A549 (cell line): ENCODE results near the gene NXPH3. TPM values are rescaled to one million over a fixed set of nuclear protein-coding genes. Genes with fewer than 3 reads are reported as not detected.

Source experiments
- ATAC-seq, 2 experiments: fragments of 200-7000 bp in 1 of 2; fragments of >200 bp in 1 of 2; cut with Nextera tagmentation in 1 of 2; cut with Tn5 transposase in 1 of 2; 3 replicates each; pipeline versions ENCODE4 v1.8.0 to v1.9.1; 2018 to 2020; ENCODE audit warnings: mild to moderate bottlenecking in 1 of 2, moderate library complexity in 1 of 2
- CTCF ChIA-PET: fragments of 300-600 bp; sonication (Branson Sonifier 250); formaldehyde crosslinking; extraction: SDS; loops from one replicate; lab custom pipeline; 2021; ENCODE audit warnings: antibody characterized with exemption, inconsistent platforms; lab: Yijun Ruan, JAX
- POLR2A ChIA-PET: fragments of 350-600 bp; formaldehyde crosslinking; extraction: SDS; loops from one replicate; lab custom pipeline; 2021; ENCODE audit warnings: antibody characterized with exemption, inconsistent platforms; lab: Yijun Ruan, JAX
- DNase-seq, 2 experiments: peaks; one replicate each; pipeline versions ENCODE4 v3.0.0 to v3.0.0-alpha.2; 2011 to 2016; ENCODE audit warnings: low read depth in 1 of 2, low spot score in 1 of 2
- FAIRE-seq: peaks from 2 replicates; lab custom pipeline; 2011; peaks lifted over from hg19 to GRCh38; lab: Jason Lieb, UNC
- H3K27ac ChIP-seq, 2 experiments: fragments of >200 bp; sonication (Bioruptor Twin); formaldehyde crosslinking; 3 replicates each; pipeline ENCODE4 v1.5.1; 2016 to 2017
- H3K4me1 ChIP-seq: fragments of >200 bp; sonication (Bioruptor Twin); formaldehyde crosslinking; 3 replicates; pipeline ENCODE4 v1.6.1; 2016
- H3K4me2 ChIP-seq: fragments of >200 bp; sonication (Bioruptor Twin); formaldehyde crosslinking; 3 replicates; pipeline ENCODE4 v1.6.1; 2016
- H3K4me3 ChIP-seq: fragments of >200 bp; sonication (Bioruptor Twin); formaldehyde crosslinking; 3 replicates; pipeline ENCODE4 v1.5.1; 2016
- H3K9me3 ChIP-seq: fragments of >200 bp; sonication (Bioruptor Twin); formaldehyde crosslinking; 3 replicates; pipeline ENCODE4 v1.6.1; 2016
- CBX8 ChIP-seq: fragments of 200-600 bp; sonication (generic); IDR thresholded peaks from 2 replicates; pipeline ENCODE4 v1.6.1; 2016
- CHD2 ChIP-seq: fragments of 150-350 bp; IDR thresholded peaks from 2 replicates; pipeline ENCODE4 v1.6.1; 2014; ENCODE audit warnings: low read length; ENCODE audit not compliant: partially characterized antibody
- EHF ChIP-seq: fragments of 250-450 bp; sonication (Bioruptor Pico); IDR thresholded peaks from 2 replicates; pipeline ENCODE4 v1.5.0; 2020; ENCODE audit warnings: mild to moderate bottlenecking
- FOXS1 ChIP-seq: fragments of 250-450 bp; sonication (Bioruptor Pico); IDR thresholded peaks from 2 replicates; pipeline ENCODE4 v1.5.0; 2020; ENCODE audit warnings: mild to moderate bottlenecking, moderate library complexity
- HES2 ChIP-seq: fragments of >200 bp; sonication (Bioruptor Twin); formaldehyde crosslinking; IDR thresholded peaks from 2 replicates; pipeline ENCODE4 v1.6.1; 2016
- HOXB5 ChIP-seq: fragments of 250-450 bp; sonication (Bioruptor Pico); IDR thresholded peaks from 2 replicates; pipeline ENCODE4 v1.5.0; 2020; ENCODE audit warnings: mild to moderate bottlenecking, moderate library complexity
- JUN ChIP-seq, 2 experiments: fragments of >200 bp; sonication (Bioruptor Twin); formaldehyde crosslinking; IDR thresholded peaks; 2 replicates in 1 of 2; 3 replicates in 1 of 2; pipeline ENCODE4 v1.6.1; 2016 to 2017
- NPAS2 ChIP-seq: fragments of 250-450 bp; sonication (Bioruptor Pico); IDR thresholded peaks from 2 replicates; pipeline ENCODE4 v1.8.0; 2022; ENCODE audit warnings: mild to moderate bottlenecking, moderate library complexity, borderline replicate concordance
- NR3C1 ChIP-seq: fragments of >200 bp; sonication (Bioruptor Twin); formaldehyde crosslinking; IDR thresholded peaks from 3 replicates; pipeline ENCODE4 v1.6.1; 2017
- PHF8 ChIP-seq: fragments of 200-600 bp; sonication (generic); IDR thresholded peaks from 2 replicates; pipeline ENCODE4 v1.6.1; 2016; ENCODE audit warnings: low read depth, mild to moderate bottlenecking, antibody characterized with exemption, moderate library complexity, borderline replicate concordance
- REST ChIP-seq: fragments of 200-600 bp; sonication (generic); IDR thresholded peaks from 2 replicates; pipeline ENCODE4 v1.6.1; 2016; ENCODE audit warnings: antibody characterized with exemption, mild to moderate bottlenecking, moderate library complexity
- RNF2 ChIP-seq: fragments of 200-600 bp; sonication (generic); IDR thresholded peaks from 2 replicates; pipeline ENCODE4 v1.6.1; 2016; ENCODE audit warnings: low read depth, mild to moderate bottlenecking, antibody characterized with exemption, moderate library complexity, borderline replicate concordance
- SMC3 ChIP-seq: fragments of >200 bp; sonication (Bioruptor Twin); formaldehyde crosslinking; IDR thresholded peaks from 3 replicates; pipeline ENCODE4 v1.6.1; 2018; ENCODE audit warnings: inconsistent platforms
- ZC3H11A ChIP-seq: fragments of 450-650 bp; IDR thresholded peaks from 2 replicates; pipeline ENCODE4 v1.6.1; 2014; ENCODE audit warnings: antibody characterized with exemption, mild to moderate bottlenecking
- ZNF302 ChIP-seq: fragments of 250-450 bp; sonication (Bioruptor Pico); IDR thresholded peaks from 2 replicates; pipeline ENCODE4 v1.9.0; 2021; ENCODE audit warnings: inconsistent platforms, mild to moderate bottlenecking, moderate library complexity
- ZSCAN20 ChIP-seq: fragments of 250-450 bp; sonication (Bioruptor Pico); IDR thresholded peaks from 2 replicates; pipeline ENCODE4 v1.8.0; 2022; ENCODE audit warnings: mild to moderate bottlenecking, moderate library complexity
- WGBS: methylation state at CpG from one replicate; pipeline ENCODE4 v1.1.6; 2017; ENCODE audit errors: missing lambda C conversion rate; 5-methylcytosine and 5-hydroxymethylcytosine counted together
- polyA plus RNA-seq, 4 experiments: library from polyadenylated mRNA; depleted of rRNA in 3 of 4; stranded (reverse); fragments of >200 nt; fragmentation: RNase III in 1 of 4; extraction: RNeasy Plus Mini Kit Qiagen cat#74134 plus additional on column Dnase treatment in 1 of 4; gene quantifications; 2 replicates in 3 of 4; 3 replicates in 1 of 4; pipeline ENCODE4 v1.2.3, GENCODE V29; 2011 to 2017
- TF ChIP-seq, protein P1 (sequence below): fragments of >200 bp; sonication (Bioruptor Twin); formaldehyde crosslinking; IDR thresholded peaks from 3 replicates; pipeline ENCODE4 v1.5.1; 2016

NXPH3 gene
- polyA plus RNA-seq, 2 of the 4 experiments (the other 2 are of a cell fraction): 0.12 to 0.30 TPM

GRCh38 chr17:49528966-49529365, 46.7 kb upstream of the NXPH3 start:
- ChIA-PET CTCF (interaction anchor here (1.0 to 2.1 kb wide), 7 partner anchors 8 to 121 kb away, joined by 3 to 15 read pairs (median 4); no protein-coding TSS in a partner anchor), POLR2A (interaction anchor here (0.7 kb wide), 1 partner anchor 78 kb away, joined by 7 read pairs; no protein-coding TSS in a partner anchor)
- H3K27ac ChIP-seq: no peak overlapping the region
- H3K4me3 ChIP-seq: no peak overlapping the region
- WGBS: 73% methylated on average over 3 of the region's 3 CpGs
- H3K4me2 ChIP-seq: no peak overlapping the region
- no peaks in the 10 kb centered on the region for H3K4me1 ChIP-seq
- no peak for FAIRE-seq
- TF ChIP-seq NR3C1 (no peak), ZSCAN20 (CRISPR knock-in tag) (no peak), JUN (IDR thresholded peaks at IDR 0.05) (no peak), SMC3 (no peak)
- TF ChIP-seq, protein P1, sequence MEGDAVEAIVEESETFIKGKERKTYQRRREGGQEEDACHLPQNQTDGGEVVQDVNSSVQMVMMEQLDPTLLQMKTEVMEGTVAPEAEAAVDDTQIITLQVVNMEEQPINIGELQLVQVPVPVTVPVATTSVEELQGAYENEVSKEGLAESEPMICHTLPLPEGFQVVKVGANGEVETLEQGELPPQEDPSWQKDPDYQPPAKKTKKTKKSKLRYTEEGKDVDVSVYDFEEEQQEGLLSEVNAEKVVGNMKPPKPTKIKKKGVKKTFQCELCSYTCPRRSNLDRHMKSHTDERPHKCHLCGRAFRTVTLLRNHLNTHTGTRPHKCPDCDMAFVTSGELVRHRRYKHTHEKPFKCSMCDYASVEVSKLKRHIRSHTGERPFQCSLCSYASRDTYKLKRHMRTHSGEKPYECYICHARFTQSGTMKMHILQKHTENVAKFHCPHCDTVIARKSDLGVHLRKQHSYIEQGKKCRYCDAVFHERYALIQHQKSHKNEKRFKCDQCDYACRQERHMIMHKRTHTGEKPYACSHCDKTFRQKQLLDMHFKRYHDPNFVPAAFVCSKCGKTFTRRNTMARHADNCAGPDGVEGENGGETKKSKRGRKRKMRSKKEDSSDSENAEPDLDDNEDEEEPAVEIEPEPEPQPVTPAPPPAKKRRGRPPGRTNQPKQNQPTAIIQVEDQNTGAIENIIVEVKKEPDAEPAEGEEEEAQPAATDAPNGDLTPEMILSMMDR: no peak
- TF ChIP-seq, all 56 proteins: peak for 0
- DNase-seq: no peak
- H3K9me3 ChIP-seq: no peaks in the 10 kb centered on the region
- no peak for ATAC-seq

DNA sequence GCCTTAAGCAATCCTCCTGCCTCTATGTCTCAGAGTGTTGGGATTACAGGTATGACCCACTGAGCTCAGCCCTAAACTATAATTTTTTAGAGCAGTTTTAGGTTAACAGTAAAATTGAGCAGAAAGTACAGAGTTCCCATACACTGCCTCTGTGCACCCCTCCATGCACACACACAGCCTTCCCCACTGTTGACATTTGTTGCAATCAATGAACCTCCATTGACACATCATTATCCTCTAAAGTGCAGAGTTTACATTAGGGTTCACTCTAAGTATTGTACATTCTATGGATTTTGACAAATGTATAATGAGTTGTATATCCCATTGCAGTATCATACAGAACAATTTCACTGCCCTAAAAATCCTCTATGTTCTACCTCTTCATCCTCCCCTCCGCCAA, 45.6 kb upstream of the NXPH3 start:
- CTCF ChIA-PET: interaction anchor here (0.6 to 2.1 kb wide), 8 partner anchors 10 to 166 kb away, joined by 3 to 15 read pairs (median 4); no protein-coding TSS in a partner anchor
- FAIRE-seq: no peak
- no peak for DNase-seq
- no peak overlapping the region for H3K4me3 ChIP-seq
- TF ChIP-seq EHF (CRISPR knock-in tag): no peak
- TF ChIP-seq PHF8: no peak
- no peak for TF ChIP-seq RNF2
- TF ChIP-seq CBX8: no peak
- TF ChIP-seq HOXB5: no peak
- no peak for TF ChIP-seq SMC3
- no peak for TF ChIP-seq FOXS1 (CRISPR knock-in tag)
- TF ChIP-seq REST: no peak
- TF ChIP-seq, protein P1: no peak
- no peak for TF ChIP-seq HES2
- no peak for TF ChIP-seq CHD2
- no peak for TF ChIP-seq ZC3H11A
- no peak for TF ChIP-seq NPAS2 (CRISPR knock-in tag)
- no peak for TF ChIP-seq ZNF302 (CRISPR knock-in tag)
- TF ChIP-seq, all 56 proteins: peak for 0
- 82% methylated on average over 1 of the region's 1 CpG for WGBS
- Histone ChIP-seq H3K9me3 (no peaks in the 10 kb centered on the region), H3K4me1 (no peaks in the 10 kb centered on the region), H3K4me2 (no peak overlapping the region), H3K27ac (no peak overlapping the region)
- no peak for ATAC-seq
- POLR2A ChIA-PET: no interaction called here
